ENCODE measurements around the gene CTSC.

Gene CTSC

GRCh38 chr11:88337181-88337986 lies at the start of gene CTSC:
Gene CTSC, minus strand, starts transcription at chr11:88337736. Its CDS starts 64 bp downstream, at chr11:88337672.
- DNase-seq (ENCODE audit: low read depth, low spot score) = peak; percentile 87
- H3K4me3 ChIP-seq (ENCODE audit: low read depth, low read length) = peak within 1 kb of the TSS; percentile 91
- in situ Hi-C loops (cut with HindIII; ENCODE audit: low sequenced_read_pairs) = no loop called here

GRCh38 chr11:88384669-88385005 lies 47.1 kb upstream of the CTSC start:
- peak; percentile 73 for DNase-seq (ENCODE audit: low read depth, low spot score)
- no peak overlapping the region for H3K4me3 ChIP-seq (ENCODE audit: low read depth, low read length)
- no peak for TF ChIP-seq CTCF (IDR thresholded peaks at IDR 0.05; ENCODE audit: low read depth, low read length)
- in situ Hi-C loops (cut with HindIII; ENCODE audit: low sequenced_read_pairs) = no loop called here

More at GRCh38 chr11:88337181-88337986, at the start of gene CTSC:
- no peak for TF ChIP-seq CTCF (IDR thresholded peaks at IDR 0.05; ENCODE audit: low read depth, low read length)

- H3K4me3 ChIP-seq (ENCODE audit: low read depth, low read length) = no peak overlapping the region
- TF ChIP-seq CTCF (IDR thresholded peaks at IDR 0.05; ENCODE audit: low read depth, low read length) = no peak
- peak; percentile 69 for DNase-seq (ENCODE audit: low read depth, low spot score)
- in situ Hi-C loops (cut with HindIII; ENCODE audit: low sequenced_read_pairs) = no loop called here
Measured at GRCh38 chr11:88384004-88384668, 46.6 kb upstream of the CTSC start.

- in situ Hi-C loops (cut with HindIII; ENCODE audit: low sequenced_read_pairs) = no loop called here
- TF ChIP-seq CTCF (IDR thresholded peaks at IDR 0.05; ENCODE audit: low read depth, low read length) = no peak
- DNase-seq (ENCODE audit: low read depth, low spot score) = no peak
- no peak overlapping the region for H3K4me3 ChIP-seq (ENCODE audit: low read depth, low read length)
Measured at GRCh38 chr11:88383447-88383846, 45.9 kb upstream of the CTSC start.

- in situ Hi-C loops (cut with HindIII; ENCODE audit: low sequenced_read_pairs) = no loop called here
- no peak for DNase-seq (ENCODE audit: low read depth, low spot score)
- TF ChIP-seq CTCF (IDR thresholded peaks at IDR 0.05; ENCODE audit: low read depth, low read length) = no peak
- H3K4me3 ChIP-seq (ENCODE audit: low read depth, low read length) = no peak overlapping the region
Measured at GRCh38 chr11:88379130-88379529, 41.6 kb upstream of the CTSC start.

- TF ChIP-seq CTCF (IDR thresholded peaks at IDR 0.05; ENCODE audit: low read depth, low read length) = no peak
- no peak for DNase-seq (ENCODE audit: low read depth, low spot score)
- H3K4me3 ChIP-seq (ENCODE audit: low read depth, low read length) = no peak overlapping the region
- in situ Hi-C loops (cut with HindIII; ENCODE audit: low sequenced_read_pairs) = no loop called here
Measured at GRCh38 chr11:88378422-88379066, 41.0 kb upstream of the CTSC start.

Data from astrocyte of the spinal cord (primary cell).